Neural cell (in vitro differentiated cells): Measurements from ENCODE around the gene MALRD1.

ENCODE experiments used
- EP300 ChIP-seq: fragments of 450-650 bp; conservative IDR thresholded peaks from 2 replicates; pipeline ENCODE4 v1.6.1; 2014; ENCODE audit warnings: antibody characterized with exemption, mild to moderate bottlenecking, moderate library complexity; ENCODE audit not compliant: poor library complexity, severe bottlenecking
- EZH2 ChIP-seq: fragments of 200-600, 300-800 bp; shearing (Covaris generic), sonication (generic); IDR thresholded peaks from 2 replicates; pipeline ENCODE4 v1.6.1; 2014; ENCODE audit warnings: antibody characterized with exemption, low read length, borderline replicate concordance, mild to moderate bottlenecking; ENCODE audit not compliant: insufficient read depth, poor library complexity, severe bottlenecking
- MXI1 ChIP-seq: fragments of 450-650 bp; conservative IDR thresholded peaks from 2 replicates; pipeline ENCODE4 v1.6.1; 2014; ENCODE audit warnings: antibody characterized with exemption, mild to moderate bottlenecking; ENCODE audit not compliant: poor library complexity, severe bottlenecking
- POLR2AphosphoS5 ChIP-seq: IDR thresholded peaks from 2 replicates; pipeline ENCODE4 v1.6.1; 2012
- TAF1 ChIP-seq: IDR thresholded peaks from 2 replicates; pipeline ENCODE4 v1.6.1; 2012; ENCODE audit warnings: low read depth
- TF ChIP-seq, protein P1 (sequence below): fragments of 450-650 bp; IDR thresholded peaks from 2 replicates; pipeline ENCODE4 v1.5.1; 2014; ENCODE audit warnings: antibody characterized with exemption, mild to moderate bottlenecking, moderate library complexity; ENCODE audit not compliant: poor library complexity, severe bottlenecking

DNA sequence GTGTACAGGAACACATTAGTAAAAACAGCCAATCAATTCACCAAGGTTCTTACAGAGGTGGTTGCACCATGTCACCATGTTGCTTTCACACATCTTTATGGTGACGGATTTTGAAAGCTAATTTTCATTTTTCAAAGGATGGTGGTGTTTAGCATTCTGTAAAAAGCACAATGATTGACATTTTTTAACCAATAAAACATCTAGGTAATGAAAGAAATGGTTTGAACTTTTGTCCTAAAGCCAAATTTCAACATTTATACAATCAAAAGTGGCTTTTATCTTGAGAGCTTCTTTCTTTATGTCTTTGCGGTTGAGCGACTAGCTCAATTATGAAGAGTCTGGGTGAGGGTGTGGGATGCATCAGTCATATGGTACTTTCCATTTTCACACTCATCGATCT, 94.4 kb downstream of the MALRD1 start:
- no peak for TF ChIP-seq EZH2
- TF ChIP-seq, protein P1, sequence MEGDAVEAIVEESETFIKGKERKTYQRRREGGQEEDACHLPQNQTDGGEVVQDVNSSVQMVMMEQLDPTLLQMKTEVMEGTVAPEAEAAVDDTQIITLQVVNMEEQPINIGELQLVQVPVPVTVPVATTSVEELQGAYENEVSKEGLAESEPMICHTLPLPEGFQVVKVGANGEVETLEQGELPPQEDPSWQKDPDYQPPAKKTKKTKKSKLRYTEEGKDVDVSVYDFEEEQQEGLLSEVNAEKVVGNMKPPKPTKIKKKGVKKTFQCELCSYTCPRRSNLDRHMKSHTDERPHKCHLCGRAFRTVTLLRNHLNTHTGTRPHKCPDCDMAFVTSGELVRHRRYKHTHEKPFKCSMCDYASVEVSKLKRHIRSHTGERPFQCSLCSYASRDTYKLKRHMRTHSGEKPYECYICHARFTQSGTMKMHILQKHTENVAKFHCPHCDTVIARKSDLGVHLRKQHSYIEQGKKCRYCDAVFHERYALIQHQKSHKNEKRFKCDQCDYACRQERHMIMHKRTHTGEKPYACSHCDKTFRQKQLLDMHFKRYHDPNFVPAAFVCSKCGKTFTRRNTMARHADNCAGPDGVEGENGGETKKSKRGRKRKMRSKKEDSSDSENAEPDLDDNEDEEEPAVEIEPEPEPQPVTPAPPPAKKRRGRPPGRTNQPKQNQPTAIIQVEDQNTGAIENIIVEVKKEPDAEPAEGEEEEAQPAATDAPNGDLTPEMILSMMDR = no peak
- TF ChIP-seq MXI1 = no peak
- no peak for TF ChIP-seq EP300
- TF ChIP-seq TAF1 = no peak
- no peak for TF ChIP-seq POLR2AphosphoS5
